Measurements from ENCODE around the gene PARP12. TPM values are rescaled to one million over a fixed set of nuclear protein-coding genes. Genes with fewer than 3 reads are reported as not detected.

Gene PARP12
- total and polyA plus RNA-seq, 2 of the 8 experiments (the other 6 are each of a cell fraction or from before 2014, with no cell fraction given), result 9.0 to 21.5 TPM

GRCh38 chr7:140044251-140044650, 18.5 kb downstream of the PARP12 start:
- peak in 1 of 2 experiments; percentile 28 for DNase-seq (ENCODE audit: low read depth in 1 of 2, low spot score in 2 of 2)
- no peaks in the 10 kb centered on the region for H3K36me3 ChIP-seq (ENCODE audit: control insufficient read depth in 2 of 4, insufficient read depth in 4 of 4, low read length in 3 of 4)
- H2BK20ac ChIP-seq (ENCODE audit: low read length), result no peak overlapping the region
- no peak overlapping the region for H3K23ac ChIP-seq (ENCODE audit: insufficient read length)
- FAIRE-seq, result no peak
- H4K5ac ChIP-seq (ENCODE audit: insufficient read length, low read depth, low read length), result no peak overlapping the region
- H3K27me3 ChIP-seq (replicated peaks in 1 of 4; ENCODE audit: control insufficient read depth in 3 of 4, extremely low read depth in 1 of 4, insufficient read depth in 3 of 4, low read length in 3 of 4), result no peaks in the 10 kb centered on the region
- no peaks in the 10 kb centered on the region for H3K79me1 ChIP-seq (ENCODE audit: low read depth, low read length)
- ChIA-PET POLR2A (ENCODE audit: partially characterized antibody) (interaction anchor here (1.6 kb wide), 1 partner anchor 18 kb away, joined by 4 read pairs; the partner anchor contains the start of gene PARP12), CTCF (ENCODE audit: partially characterized antibody) (no interaction called here)
- no peak overlapping the region for H3K14ac ChIP-seq (ENCODE audit: insufficient read length)
- 0 out of 2 replicates have a peak, but pooled peaks cover 1% of the 10 kb centered on the region for H3K23me2 ChIP-seq (ENCODE audit: low read depth, low read length)
- no peaks in the 10 kb centered on the region for H3K79me2 ChIP-seq (ENCODE audit: control insufficient read depth in 1 of 2, insufficient read depth in 2 of 2, low read length in 2 of 2)
- H4K20me1 ChIP-seq (replicated peaks in 1 of 2; ENCODE audit: control insufficient read depth in 1 of 2, insufficient read depth in 2 of 2, low read length in 2 of 2), result peaks cover 0 to 1% of the 10 kb centered on the region in 2 experiments
- H2BK5ac ChIP-seq (ENCODE audit: low read depth, low read length), result no peak overlapping the region
- H3K9ac ChIP-seq (replicated peaks in 1 of 4; ENCODE audit: extremely low read depth in 1 of 4, low read depth in 3 of 4, low read length in 3 of 4), result no peak overlapping the region
- H2BK15ac ChIP-seq (ENCODE audit: low read length), result no peak overlapping the region
- no peak overlapping the region for H2BK120ac ChIP-seq (replicated peaks; ENCODE audit: low read depth, low read length)
- 92% methylated on average over 6 of the region's 6 CpGs; no CpG with 5 or more reads in 1 of the 2 experiments for WGBS, 2 experiments (ENCODE audit: extremely low coverage in 1 of 2, insufficient coverage in 1 of 2, insufficient read length in 1 of 2, insufficient replicate concordance in 2 of 2, low coverage in 1 of 2, low lambda C conversion rate in 2 of 2, missing lambda C conversion rate in 1 of 2)
- H2AK5ac ChIP-seq (ENCODE audit: low read depth, low read length), result no peak overlapping the region
- H3K18ac ChIP-seq (ENCODE audit: extremely low read depth, low read length), result no peak overlapping the region
- no peak overlapping the region for H3K4me3 ChIP-seq (ENCODE audit: extremely low read depth in 1 of 4, insufficient read depth in 2 of 4, low read depth in 3 of 4, low read length in 4 of 4)
- no peak overlapping the region for H2AFZ ChIP-seq (ENCODE audit: low read length)
- H3K27ac ChIP-seq (ENCODE audit: low read depth, low read length), result no peak overlapping the region
- H4K91ac ChIP-seq (replicated peaks; ENCODE audit: insufficient read length, low read length), result no peak overlapping the region
- H3K4me2 ChIP-seq (ENCODE audit: insufficient read depth in 1 of 2, low read depth in 2 of 2, low read length in 2 of 2), result no peak overlapping the region
- no peak overlapping the region for H2BK12ac ChIP-seq (ENCODE audit: low read depth, low read length)
- TF ChIP-seq BACH1 (IDR thresholded peaks at IDR 0.05; ENCODE audit: low read length) (no peak), ATF2 (IDR thresholded peaks at IDR 0.05; ENCODE audit: low read length) (no peak)
- H3K9me3 ChIP-seq (ENCODE audit: insufficient read depth in 2 of 2, low read depth in 1 of 2, low read length in 1 of 2), result no peaks in the 10 kb centered on the region
- no peaks in the 10 kb centered on the region for H3K4me1 ChIP-seq (replicated peaks in 1 of 4; ENCODE audit: control insufficient read depth in 3 of 4, insufficient read depth in 4 of 4, low read length in 3 of 4)
- H4K8ac ChIP-seq (ENCODE audit: extremely low read depth, insufficient read depth, low read length), result no peak overlapping the region
- no peak overlapping the region for H3K4ac ChIP-seq (replicated peaks; ENCODE audit: insufficient read length, low read depth, low read length)
- no peak overlapping the region for H3K56ac ChIP-seq (replicated peaks; ENCODE audit: insufficient read length, low read depth, low read length)

Measured in H1 (cell line).